Loucy (cell line): ENCODE data around the gene TLE3.

Experiments used
- H2AFZ ChIP-seq: fragments of 200-600 bp; sonication (generic); 2 replicates; pipeline ENCODE4 v1.6.0; 2016; ENCODE audit warnings: antibody characterized with exemption, mild to moderate bottlenecking, low read length, moderate library complexity
- H3F3A ChIP-seq: fragments of 200-600 bp; 2 replicates; pipeline ENCODE4 v1.6.0; 2016; ENCODE audit warnings: antibody characterized with exemption, low read depth, mild to moderate bottlenecking
- H3K27me3 ChIP-seq: fragments of 200-600 bp; sonication (generic); 2 replicates; pipeline ENCODE4 v1.6.1; 2014; ENCODE audit warnings: low read length, mild to moderate bottlenecking; ENCODE audit not compliant: insufficient read depth, poor library complexity, severe bottlenecking
- H3K36me3 ChIP-seq: fragments of 200-600 bp; sonication (generic); 2 replicates; pipeline ENCODE4 v1.6.1; 2016; ENCODE audit warnings: low read length; ENCODE audit not compliant: insufficient read depth
- H3K4me1 ChIP-seq: fragments of 200-600 bp; sonication (generic); 2 replicates; pipeline ENCODE4 v1.5.1; 2014; ENCODE audit warnings: low read length, mild to moderate bottlenecking; ENCODE audit not compliant: insufficient read depth, poor library complexity, severe bottlenecking
- H3K4me2 ChIP-seq: fragments of 200-600 bp; sonication (generic); 2 replicates; pipeline ENCODE4 v1.6.0; 2014; ENCODE audit warnings: antibody characterized with exemption, low read length, low read depth, mild to moderate bottlenecking; ENCODE audit not compliant: poor library complexity, severe bottlenecking
- H3K4me3 ChIP-seq: fragments of 200-600 bp; sonication (generic); 2 replicates; pipeline ENCODE4 v1.5.1; 2014; ENCODE audit warnings: low read length, mild to moderate bottlenecking, mixed read lengths; ENCODE audit not compliant: poor library complexity, severe bottlenecking
- H3K79me2 ChIP-seq: fragments of 200-600 bp; sonication (generic); 2 replicates; pipeline ENCODE4 v1.6.1; 2014; ENCODE audit warnings: low read length; ENCODE audit not compliant: insufficient read depth
- H3K9ac ChIP-seq: fragments of 200-600 bp; sonication (generic); 2 replicates; pipeline ENCODE4 v1.6.0; 2014; ENCODE audit warnings: mild to moderate bottlenecking, low read depth, low read length, moderate library complexity; ENCODE audit not compliant: poor library complexity, severe bottlenecking
- H3K9me2 ChIP-seq: fragments of 200-600 bp; sonication (generic); replicated peaks from 2 replicates; pipeline ENCODE4 v1.6.1; 2016; ENCODE audit warnings: low read depth, low read length, mixed read lengths
- H3K9me3 ChIP-seq: fragments of 200-600 bp; sonication (generic); 2 replicates; pipeline ENCODE4 v1.6.1; 2014; ENCODE audit warnings: mild to moderate bottlenecking, antibody characterized with exemption, low read length, low read depth; ENCODE audit not compliant: insufficient read depth
- H4K20me1 ChIP-seq: fragments of 200-600 bp; sonication (generic); 2 replicates; pipeline ENCODE4 v1.6.0; 2014; ENCODE audit warnings: antibody characterized with exemption, low read length, mild to moderate bottlenecking; ENCODE audit not compliant: insufficient read depth, poor library complexity, severe bottlenecking
- CTCF ChIP-seq: fragments of 200-600 bp; sonication (generic); conservative IDR thresholded peaks from 2 replicates; pipeline ENCODE4 v1.5.1; 2014; ENCODE audit warnings: mild to moderate bottlenecking, antibody characterized with exemption, low read length
- EZH2phosphoT487 ChIP-seq: fragments of 200-600 bp; IDR thresholded peaks from 2 replicates; pipeline ENCODE4 v1.6.1; 2018; ENCODE audit warnings: antibody characterized with exemption, mild to moderate bottlenecking, moderate library complexity, borderline replicate concordance

The TLE3 gene

GRCh38 chr15:70111203-70112073 lies 13.7 kb upstream of the TLE3 start:
- Histone ChIP-seq H3F3A (no peaks in the 10 kb centered on the region), H3K36me3 (no peaks in the 10 kb centered on the region), H3K4me1 (peaks cover 33% of the 10 kb centered on the region), H3K9me2 (no peaks in the 10 kb centered on the region), H3K79me2 (no peaks in the 10 kb centered on the region), H3K9ac (peak overlapping the region; percentile 44), H3K4me3 (peak overlapping the region; percentile 47), H2AFZ (no peak overlapping the region), H4K20me1 (no peaks in the 10 kb centered on the region), H3K4me2 (peak overlapping the region; percentile 54), H3K9me3 (no peaks in the 10 kb centered on the region), H3K27me3 (no peaks in the 10 kb centered on the region)
- TF ChIP-seq CTCF (no peak), EZH2phosphoT487 (no peak)

GRCh38 chr15:70109978-70110377 lies 12.3 kb upstream of the TLE3 start:
- Histone ChIP-seq H3K27me3 (no peaks in the 10 kb centered on the region), H3F3A (no peaks in the 10 kb centered on the region)
- TF ChIP-seq CTCF (no peak), EZH2phosphoT487 (no peak)

GRCh38 chr15:70109531-70109930 lies 11.8 kb upstream of the TLE3 start:
- Histone ChIP-seq H3K27me3 (no peaks in the 10 kb centered on the region), H3F3A (no peaks in the 10 kb centered on the region), H3K9me3 (no peaks in the 10 kb centered on the region), H3K36me3 (no peaks in the 10 kb centered on the region), H3K4me1 (peaks cover 20% of the 10 kb centered on the region), H3K79me2 (no peaks in the 10 kb centered on the region), H3K9me2 (no peaks in the 10 kb centered on the region), H4K20me1 (no peaks in the 10 kb centered on the region), H3K4me3 (no peak overlapping the region), H3K4me2 (no peak overlapping the region), H2AFZ (no peak overlapping the region), H3K9ac (no peak overlapping the region)
- TF ChIP-seq EZH2phosphoT487 (no peak), CTCF (no peak)

More at GRCh38 chr15:70109978-70110377, 12.3 kb upstream of the TLE3 start:
- H2AFZ ChIP-seq = no peak overlapping the region
- H3K9me2 ChIP-seq = no peaks in the 10 kb centered on the region
- no peak overlapping the region for H3K4me3 ChIP-seq
- no peaks in the 10 kb centered on the region for H3K9me3 ChIP-seq
- no peaks in the 10 kb centered on the region for H3K79me2 ChIP-seq
- no peaks in the 10 kb centered on the region for H4K20me1 ChIP-seq
- H3K9ac ChIP-seq = no peak overlapping the region
- H3K4me2 ChIP-seq = no peak overlapping the region
- H3K4me1 ChIP-seq = peaks cover 25% of the 10 kb centered on the region
- no peaks in the 10 kb centered on the region for H3K36me3 ChIP-seq
